Large intestine (tissue), 3 donors: ENCODE data around the gene SGO2. TPM values are rescaled to one million over a fixed set of nuclear protein-coding genes. Genes with fewer than 3 reads are reported as not detected.

Experiments used
- DNase-seq, 2 donors: peaks; one replicate each; pipeline versions ENCODE4 v3.0.0 to v3.0.0-alpha.2; 2013
- H3K27ac ChIP-seq: one replicate; pipeline ENCODE4 v1.5.1; 2013; ENCODE audit warnings: low read length
- H3K27me3 ChIP-seq: 2 replicates; pipeline ENCODE4 v1.6.1; 2013; ENCODE audit warnings: low read length; ENCODE audit not compliant: control insufficient read depth, insufficient read depth
- H3K36me3 ChIP-seq: 2 replicates; pipeline ENCODE4 v1.6.1; 2013; ENCODE audit warnings: low read length; ENCODE audit not compliant: control insufficient read depth, insufficient read depth
- H3K4me1 ChIP-seq: one replicate; pipeline ENCODE4 v1.6.1; 2013; ENCODE audit warnings: low read length; ENCODE audit not compliant: control insufficient read depth, insufficient read depth
- H3K4me3 ChIP-seq: one replicate; pipeline ENCODE4 v1.5.1; 2013; ENCODE audit warnings: low read length
- H3K9me3 ChIP-seq: one replicate; pipeline ENCODE4 v1.6.1; 2013; ENCODE audit warnings: mild to moderate bottlenecking, low read depth, low read length, moderate library complexity; ENCODE audit not compliant: control insufficient read depth
- WGBS: methylation state at CpG from one replicate; pipeline ENCODE4 v1.1.5; 2013; ENCODE audit warnings: low lambda C conversion rate; ENCODE audit not compliant: insufficient coverage; 5-methylcytosine and 5-hydroxymethylcytosine counted together
- polyA plus RNA-seq: library from polyadenylated mRNA; unstranded; fragments of 120-200 nt; gene quantifications from one replicate; pipeline ENCODE4 v1.2.1, GENCODE V29; 2013

SGO2 gene
- polyA plus RNA-seq, 1 donor, result 7.8 TPM

GRCh38 chr2:200488169-200488568 lies 37.8 kb upstream of the SGO2 start:
- no peak for DNase-seq
- H3K27me3 ChIP-seq, result no peaks in the 10 kb centered on the region
- no peak overlapping the region for H3K27ac ChIP-seq
- H3K36me3 ChIP-seq, result peaks cover 22% of the 10 kb centered on the region
- peaks cover 3% of the 10 kb centered on the region for H3K9me3 ChIP-seq
- peaks cover 6% of the 10 kb centered on the region for H3K4me1 ChIP-seq
- no CpG with 5 or more reads among the region's 4 CpGs for WGBS
- H3K4me3 ChIP-seq, result no peak overlapping the region

DNA sequence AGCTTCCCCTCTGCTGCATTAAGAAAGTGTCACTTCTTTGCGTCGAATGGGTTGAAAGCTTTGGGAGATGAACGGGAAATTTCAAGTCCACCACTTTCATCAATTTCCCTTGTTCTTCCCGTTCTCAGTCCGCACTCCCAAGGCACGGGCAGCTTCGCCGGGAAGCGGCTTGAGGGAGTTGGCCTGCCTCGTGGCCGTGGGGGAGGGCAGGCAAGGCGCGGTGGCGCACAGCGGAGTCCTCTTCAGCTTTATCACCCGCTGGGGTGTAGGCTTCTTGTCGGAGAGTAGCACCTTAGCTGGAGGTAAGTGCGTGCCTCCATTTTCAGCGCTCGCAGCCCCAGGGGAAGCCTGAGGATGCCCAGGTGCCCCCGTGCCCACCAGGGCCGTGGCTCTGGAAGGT lies 36.0 kb upstream of the SGO2 start:
- H3K36me3 ChIP-seq, result peaks cover 28% of the 10 kb centered on the region
- 100% methylated on average over 1 of the region's 22 CpGs for WGBS
- no peaks in the 10 kb centered on the region for H3K27me3 ChIP-seq
- H3K27ac ChIP-seq, result no peak overlapping the region
- DNase-seq, result no peak
- H3K4me1 ChIP-seq, result no peaks in the 10 kb centered on the region
- H3K9me3 ChIP-seq, result peaks cover 3% of the 10 kb centered on the region
- no peak overlapping the region for H3K4me3 ChIP-seq

DNA sequence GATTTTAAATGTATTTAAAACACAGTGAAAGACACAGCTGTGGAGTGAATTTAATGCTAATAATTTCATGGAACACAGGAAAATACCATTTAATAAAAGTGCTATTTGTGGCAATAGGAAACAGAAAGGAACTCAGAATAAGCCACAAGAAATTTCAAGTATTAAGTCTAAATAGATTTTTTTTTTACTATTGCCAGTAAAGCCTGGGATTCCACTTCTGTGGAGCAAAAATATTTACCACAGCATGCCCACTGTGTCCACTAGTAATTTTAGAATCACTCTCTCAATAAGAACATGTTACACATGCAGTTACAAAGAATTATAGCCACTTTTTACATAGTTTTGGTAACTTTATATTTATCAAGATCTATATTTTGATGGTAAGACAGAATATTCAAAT lies 33.4 kb upstream of the SGO2 start:
- H3K27me3 ChIP-seq, result no peaks in the 10 kb centered on the region
- H3K4me1 ChIP-seq, result no peaks in the 10 kb centered on the region
- H3K27ac ChIP-seq, result no peak overlapping the region
- no peak overlapping the region for H3K4me3 ChIP-seq
- no peak for DNase-seq
- peaks cover 39% of the 10 kb centered on the region for H3K36me3 ChIP-seq
- H3K9me3 ChIP-seq, result peaks cover 3% of the 10 kb centered on the region

GRCh38 chr2:200494048-200494447 lies 32.0 kb upstream of the SGO2 start:
- H3K4me1 ChIP-seq, result no peaks in the 10 kb centered on the region
- DNase-seq, result no peak
- H3K36me3 ChIP-seq, result peaks cover 42% of the 10 kb centered on the region
- no peaks in the 10 kb centered on the region for H3K27me3 ChIP-seq
- WGBS, result 100% methylated on average over 1 of the region's 2 CpGs
- no peak overlapping the region for H3K4me3 ChIP-seq
- no peak overlapping the region for H3K27ac ChIP-seq
- peaks cover 3% of the 10 kb centered on the region for H3K9me3 ChIP-seq

DNA sequence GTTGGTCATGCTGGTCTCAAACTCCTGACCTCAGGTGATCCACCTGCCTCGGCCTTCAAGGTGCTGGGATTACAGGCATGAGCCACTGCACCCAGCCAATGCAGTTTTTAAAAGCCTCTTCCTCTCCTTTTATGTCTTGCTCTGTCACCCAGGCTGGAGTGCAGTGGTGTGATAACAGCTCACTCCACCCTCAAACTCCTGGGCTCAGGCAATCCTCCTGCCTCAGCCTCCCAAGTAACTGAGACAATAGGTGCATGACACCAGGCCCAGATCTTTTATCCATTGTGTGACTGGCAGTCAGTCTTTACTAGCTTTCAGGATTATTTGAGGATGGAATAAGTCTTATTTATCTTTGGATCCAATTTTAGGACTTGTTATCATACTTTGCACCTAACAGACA lies 29.3 kb upstream of the SGO2 start:
- H3K4me3 ChIP-seq, result no peak overlapping the region
- H3K36me3 ChIP-seq, result peaks cover 27% of the 10 kb centered on the region
- no peak for DNase-seq
- no peak overlapping the region for H3K27ac ChIP-seq
- no peaks in the 10 kb centered on the region for H3K9me3 ChIP-seq
- H3K27me3 ChIP-seq, result no peaks in the 10 kb centered on the region
- no peaks in the 10 kb centered on the region for H3K4me1 ChIP-seq
- no CpG with 5 or more reads among the region's 1 CpG for WGBS

GRCh38 chr2:200498402-200499162 lies 27.4 kb upstream of the SGO2 start:
- no peak overlapping the region for H3K27ac ChIP-seq
- H3K4me3 ChIP-seq, result no peak overlapping the region
- no peak for DNase-seq
- peaks cover 16% of the 10 kb centered on the region for H3K36me3 ChIP-seq
- H3K4me1 ChIP-seq, result no peaks in the 10 kb centered on the region
- H3K27me3 ChIP-seq, result no peaks in the 10 kb centered on the region
- H3K9me3 ChIP-seq, result no peaks in the 10 kb centered on the region
- 67% methylated on average over 1 of the region's 2 CpGs for whole genome bisulfite sequencing

DNA sequence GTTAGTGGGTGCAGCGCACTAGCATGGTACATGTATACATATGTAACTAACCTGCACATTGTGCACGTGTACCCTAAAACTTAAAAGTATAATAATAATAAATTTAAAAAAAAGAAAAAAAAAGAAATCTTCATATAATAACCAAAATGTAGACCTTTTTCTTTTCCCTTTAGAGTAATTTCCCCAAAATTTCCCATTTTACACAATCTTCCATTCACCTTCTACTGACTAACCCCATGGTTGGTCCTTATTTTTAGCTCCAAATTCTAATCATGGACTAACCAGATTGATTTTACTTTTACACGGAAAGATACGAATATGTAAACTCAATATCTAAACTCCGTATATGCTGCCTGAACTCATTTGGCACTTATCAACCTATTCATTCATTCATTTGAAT lies 23.8 kb upstream of the SGO2 start:
- no peak overlapping the region for H3K27ac ChIP-seq
- H3K27me3 ChIP-seq, result no peaks in the 10 kb centered on the region
- no peak for DNase-seq
- H3K4me3 ChIP-seq, result no peak overlapping the region
- WGBS, result no CpG with 5 or more reads among the region's 5 CpGs
- peaks cover 6% of the 10 kb centered on the region for H3K36me3 ChIP-seq
- H3K4me1 ChIP-seq, result peaks cover under 1% of the 10 kb centered on the region
- no peaks in the 10 kb centered on the region for H3K9me3 ChIP-seq

GRCh38 chr2:200506679-200507078 lies 19.3 kb upstream of the SGO2 start:
- H3K4me1 ChIP-seq, result peaks cover 3% of the 10 kb centered on the region
- no peak overlapping the region for H3K27ac ChIP-seq
- no peak overlapping the region for H3K4me3 ChIP-seq
- H3K9me3 ChIP-seq, result no peaks in the 10 kb centered on the region
- DNase-seq, result no peak
- 100% methylated on average over 1 of the region's 9 CpGs for WGBS
- no peaks in the 10 kb centered on the region for H3K27me3 ChIP-seq
- peaks cover 2% of the 10 kb centered on the region for H3K36me3 ChIP-seq

DNA sequence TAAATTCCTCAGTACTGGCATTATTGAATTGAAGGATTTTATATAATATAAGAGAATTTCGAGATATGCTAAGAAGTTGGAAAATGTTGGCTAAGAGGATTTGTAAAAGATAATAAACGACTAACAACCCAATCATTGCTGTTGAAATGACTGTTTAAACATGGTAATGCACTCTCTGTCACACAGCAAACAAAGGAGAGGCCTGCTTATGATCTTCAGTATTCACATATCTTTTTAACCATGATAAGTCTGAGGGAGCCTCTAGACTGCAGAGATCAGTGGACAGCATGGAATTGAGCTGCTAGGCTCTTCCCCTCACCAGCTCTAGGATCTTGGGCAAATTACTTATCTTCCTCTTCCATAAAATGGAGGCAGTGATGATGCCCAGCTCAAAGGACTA lies 18.8 kb upstream of the SGO2 start:
- Histone ChIP-seq H3K36me3 (peaks cover 2% of the 10 kb centered on the region), H3K27ac (no peak overlapping the region), H3K4me1 (peaks cover 3% of the 10 kb centered on the region), H3K4me3 (no peak overlapping the region), H3K27me3 (no peaks in the 10 kb centered on the region), H3K9me3 (no peaks in the 10 kb centered on the region)
- DNase-seq, result peak in 1 of 2 donors; percentile 55
- 67% methylated on average over 1 of the region's 2 CpGs for WGBS

DNA sequence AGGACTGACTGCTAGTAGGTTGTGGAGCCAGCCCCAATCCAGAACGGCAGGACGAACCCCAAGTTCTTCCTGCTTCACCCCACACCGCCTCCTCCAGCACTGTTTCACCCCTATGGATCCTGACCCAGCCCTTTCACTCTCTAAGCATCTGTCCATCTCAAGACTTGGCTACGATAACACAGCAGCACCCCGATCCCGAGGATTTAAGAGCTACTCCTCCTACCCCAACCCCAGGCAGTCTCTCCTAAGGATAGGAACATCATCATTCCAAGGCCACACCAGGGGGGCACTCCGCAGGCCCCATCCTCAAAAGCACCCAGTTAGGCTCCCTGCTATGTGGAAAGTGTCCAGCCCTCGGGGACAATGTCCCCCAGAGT lies 16.8 kb upstream of the SGO2 start:
- no peaks in the 10 kb centered on the region for H3K27me3 ChIP-seq
- H3K27ac ChIP-seq, result peak overlapping the region; percentile 76
- H3K4me3 ChIP-seq, result peak overlapping the region; percentile 70
- H3K36me3 ChIP-seq, result peaks cover 2% of the 10 kb centered on the region
- H3K4me1 ChIP-seq, result peaks cover 3% of the 10 kb centered on the region
- H3K9me3 ChIP-seq, result no peaks in the 10 kb centered on the region
- no CpG with 5 or more reads among the region's 8 CpGs for WGBS
- DNase-seq, result peak in 1 of 2 donors; percentile 63
